ENCODE results near the gene DBNDD2.

Gene DBNDD2

GRCh38 chr20:45392733-45393132 lies 15.4 kb upstream of the DBNDD2 start:
- no peak for TF ChIP-seq SIN3A (IDR thresholded peaks at IDR 0.05; ENCODE audit: borderline replicate concordance, insufficient read depth, low read length)
- no peak for TF ChIP-seq TAF1 (IDR thresholded peaks at IDR 0.05; ENCODE audit: borderline replicate concordance, insufficient read depth, low read length)
- no peak for TF ChIP-seq POLR2AphosphoS5 (IDR thresholded peaks at IDR 0.05; ENCODE audit: low read depth, low read length)
- no peak for TF ChIP-seq REST (IDR thresholded peaks at IDR 0.05; ENCODE audit: insufficient read depth in 1 of 2, low read depth in 2 of 2, low read length in 2 of 2)
- TF ChIP-seq FOXP2 (optimal IDR thresholded peaks at IDR 0.05; ENCODE audit: borderline replicate concordance, extremely low read depth, extremely low read length, insufficient read depth) = no peak

- TF ChIP-seq SIN3A (IDR thresholded peaks at IDR 0.05; ENCODE audit: borderline replicate concordance, insufficient read depth, low read length) = no peak
- TF ChIP-seq POLR2AphosphoS5 (IDR thresholded peaks at IDR 0.05; ENCODE audit: low read depth, low read length) = no peak
- TF ChIP-seq FOXP2 (optimal IDR thresholded peaks at IDR 0.05; ENCODE audit: borderline replicate concordance, extremely low read depth, extremely low read length, insufficient read depth) = no peak
- no peak for TF ChIP-seq TAF1 (IDR thresholded peaks at IDR 0.05; ENCODE audit: borderline replicate concordance, insufficient read depth, low read length)
- no peak for TF ChIP-seq REST (IDR thresholded peaks at IDR 0.05; ENCODE audit: insufficient read depth in 1 of 2, low read depth in 2 of 2, low read length in 2 of 2)
These were observed 13.6 kb upstream of the DBNDD2 start for GRCh38 chr20:45394221-45395113.

GRCh38 chr20:45395114-45395415 lies 13.0 kb upstream of the DBNDD2 start:
- TF ChIP-seq REST (IDR thresholded peaks at IDR 0.05; ENCODE audit: insufficient read depth in 1 of 2, low read depth in 2 of 2, low read length in 2 of 2) (no peak), SIN3A (IDR thresholded peaks at IDR 0.05; ENCODE audit: borderline replicate concordance, insufficient read depth, low read length) (no peak), FOXP2 (optimal IDR thresholded peaks at IDR 0.05; ENCODE audit: borderline replicate concordance, extremely low read depth, extremely low read length, insufficient read depth) (no peak), TAF1 (IDR thresholded peaks at IDR 0.05; ENCODE audit: borderline replicate concordance, insufficient read depth, low read length) (no peak), POLR2AphosphoS5 (IDR thresholded peaks at IDR 0.05; ENCODE audit: low read depth, low read length) (no peak)

- TF ChIP-seq TAF1 (IDR thresholded peaks at IDR 0.05; ENCODE audit: borderline replicate concordance, insufficient read depth, low read length) (no peak), FOXP2 (optimal IDR thresholded peaks at IDR 0.05; ENCODE audit: borderline replicate concordance, extremely low read depth, extremely low read length, insufficient read depth) (no peak), SIN3A (IDR thresholded peaks at IDR 0.05; ENCODE audit: borderline replicate concordance, insufficient read depth, low read length) (no peak), REST (IDR thresholded peaks at IDR 0.05; ENCODE audit: insufficient read depth in 1 of 2, low read depth in 2 of 2, low read length in 2 of 2) (no peak), POLR2AphosphoS5 (IDR thresholded peaks at IDR 0.05; ENCODE audit: low read depth, low read length) (no peak)
These were observed 9.1 kb upstream of the DBNDD2 start for GRCh38 chr20:45399018-45399417.
